Measurements from ENCODE around the gene ASH1L. TPM values are rescaled to one million over a fixed set of nuclear protein-coding genes. Genes with fewer than 3 reads are reported as not detected.

The ASH1L gene
- total and polyA plus RNA-seq, 9 of the 15 experiments (the other 6 are each of a cell fraction or from before 2014, with no cell fraction given) = 2.0 to 23.3 (median 14.6) TPM

DNA sequence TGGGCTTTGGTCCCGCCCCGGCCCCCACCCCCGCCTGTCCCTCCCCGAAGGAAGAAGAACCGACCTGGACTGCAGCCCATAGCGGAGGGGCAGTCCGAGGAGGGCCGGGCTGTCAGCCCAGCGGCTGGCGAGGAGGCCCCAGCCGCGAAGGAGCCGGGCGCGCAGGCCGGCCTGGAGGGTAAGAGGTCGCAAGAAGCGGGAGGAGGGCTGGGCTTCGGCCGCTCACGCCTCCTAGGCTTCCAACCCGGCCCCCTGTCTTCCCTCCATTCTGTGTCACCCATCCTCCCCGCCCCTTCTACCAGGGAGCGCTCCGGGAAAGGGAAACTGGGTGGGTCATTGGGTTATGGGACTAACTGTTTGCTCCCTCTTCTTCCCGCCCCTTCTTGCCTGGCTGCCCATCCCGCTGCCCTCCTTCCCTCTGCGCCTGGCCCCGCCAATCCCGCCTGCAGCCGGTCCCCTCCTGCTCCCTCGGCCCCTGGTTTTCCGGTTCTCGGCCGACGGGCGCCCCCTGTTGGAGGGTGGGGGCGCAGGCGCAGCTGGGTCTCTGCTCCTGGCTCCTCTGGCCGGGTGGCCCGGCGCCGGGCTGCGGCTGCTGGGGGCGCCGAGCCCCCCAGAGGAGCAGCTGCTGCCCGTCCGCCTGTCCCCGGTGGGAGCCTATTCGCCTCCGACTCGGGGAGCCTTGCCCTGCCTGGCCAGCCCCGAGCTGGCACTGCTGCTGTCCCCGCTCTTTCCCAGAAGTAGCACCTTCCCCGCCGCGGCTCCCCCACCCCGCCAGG lies 239.5 kb downstream of the ASH1L start (continued):
- 0 out of 2 replicates have a peak, but pooled peaks have one; percentile 14 for TF ChIP-seq ZNF830 (CRISPR knock-in tag; IDR thresholded peaks at IDR 0.05)
- TF ChIP-seq ZNF311 (CRISPR knock-in tag; IDR thresholded peaks at IDR 0.05) = no peak
- 0 out of 2 replicates have a peak, but pooled peaks have one; percentile 2 for TF ChIP-seq ERF (CRISPR knock-in tag; IDR thresholded peaks at IDR 0.05)
- TF ChIP-seq CTCF (IDR thresholded peaks at IDR 0.05 in 2 of 3, conservative IDR thresholded peaks at IDR 0.05 in 1 of 3; ENCODE audit: insufficient read depth in 2 of 3, low read depth in 1 of 3, low read length in 3 of 3) = peak; percentile 87 to 96 (median 89)
- TF ChIP-seq CTCFL (IDR thresholded peaks at IDR 0.05; ENCODE audit: borderline replicate concordance, insufficient read depth, low read depth, low read length, poor library complexity, severe bottlenecking) = peak; percentile 97
- TF ChIP-seq SMC3 (conservative IDR thresholded peaks at IDR 0.05; ENCODE audit: insufficient read depth, low read depth, low read length) = peak; percentile 74
- TF ChIP-seq, protein P1, sequence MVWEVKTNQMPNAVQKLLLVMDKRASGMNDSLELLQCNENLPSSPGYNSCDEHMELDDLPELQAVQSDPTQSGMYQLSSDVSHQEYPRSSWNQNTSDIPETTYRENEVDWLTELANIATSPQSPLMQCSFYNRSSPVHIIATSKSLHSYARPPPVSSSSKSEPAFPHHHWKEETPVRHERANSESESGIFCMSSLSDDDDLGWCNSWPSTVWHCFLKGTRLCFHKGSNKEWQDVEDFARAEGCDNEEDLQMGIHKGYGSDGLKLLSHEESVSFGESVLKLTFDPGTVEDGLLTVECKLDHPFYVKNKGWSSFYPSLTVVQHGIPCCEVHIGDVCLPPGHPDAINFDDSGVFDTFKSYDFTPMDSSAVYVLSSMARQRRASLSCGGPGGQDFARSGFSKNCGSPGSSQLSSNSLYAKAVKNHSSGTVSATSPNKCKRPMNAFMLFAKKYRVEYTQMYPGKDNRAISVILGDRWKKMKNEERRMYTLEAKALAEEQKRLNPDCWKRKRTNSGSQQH (CRISPR knock-in tag; IDR thresholded peaks at IDR 0.05) = peak; percentile 34; the same call in 1 of the 2 replicates
- no peak for TF ChIP-seq ZNF644 (tag; IDR thresholded peaks at IDR 0.05; ENCODE audit: low read depth)
- 0 out of 2 replicates have a peak, but pooled peaks have one; percentile 68 for TF ChIP-seq RREB1 (CRISPR knock-in tag; IDR thresholded peaks at IDR 0.05)
- TF ChIP-seq, protein P2, sequence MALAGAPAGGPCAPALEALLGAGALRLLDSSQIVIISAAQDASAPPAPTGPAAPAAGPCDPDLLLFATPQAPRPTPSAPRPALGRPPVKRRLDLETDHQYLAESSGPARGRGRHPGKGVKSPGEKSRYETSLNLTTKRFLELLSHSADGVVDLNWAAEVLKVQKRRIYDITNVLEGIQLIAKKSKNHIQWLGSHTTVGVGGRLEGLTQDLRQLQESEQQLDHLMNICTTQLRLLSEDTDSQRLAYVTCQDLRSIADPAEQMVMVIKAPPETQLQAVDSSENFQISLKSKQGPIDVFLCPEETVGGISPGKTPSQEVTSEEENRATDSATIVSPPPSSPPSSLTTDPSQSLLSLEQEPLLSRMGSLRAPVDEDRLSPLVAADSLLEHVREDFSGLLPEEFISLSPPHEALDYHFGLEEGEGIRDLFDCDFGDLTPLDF (CRISPR knock-in tag; IDR thresholded peaks at IDR 0.05) = peak; percentile 76; the same call in 1 of the 2 replicates
- peak; percentile 56 for TF ChIP-seq SMAD4 (CRISPR knock-in tag; conservative IDR thresholded peaks at IDR 0.05)
- TF ChIP-seq ARID1B (IDR thresholded peaks at IDR 0.05) = peak; percentile 47
- TF ChIP-seq EP400 (IDR thresholded peaks at IDR 0.05) = peak; percentile 59; the same call in 1 of the 2 replicates
